ENCODE data around the gene DLGAP1.

DNA sequence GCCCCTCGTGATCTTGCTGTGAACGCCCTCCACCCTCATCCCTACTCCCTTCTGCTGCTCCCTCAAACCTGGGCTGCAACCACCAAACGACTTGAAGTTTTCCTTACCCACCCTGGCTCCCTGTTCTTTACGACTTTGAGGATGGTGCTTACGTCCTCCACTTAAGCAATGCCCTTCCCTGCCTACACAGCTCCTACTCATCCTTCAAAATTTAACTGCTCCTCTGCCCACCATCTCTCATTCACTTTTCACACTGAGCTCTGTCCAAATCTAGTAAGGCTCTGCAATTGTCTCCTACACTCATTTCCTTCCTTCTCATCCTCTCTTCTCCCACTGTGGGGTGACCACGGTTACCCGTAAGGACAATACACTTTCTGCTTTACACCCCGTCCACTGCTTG lies 554.1 kb downstream of the DLGAP1 start:
- no peak for TF ChIP-seq EZH2phosphoT487 (IDR thresholded peaks at IDR 0.05; ENCODE audit: borderline replicate concordance)
- TF ChIP-seq, protein P1, sequence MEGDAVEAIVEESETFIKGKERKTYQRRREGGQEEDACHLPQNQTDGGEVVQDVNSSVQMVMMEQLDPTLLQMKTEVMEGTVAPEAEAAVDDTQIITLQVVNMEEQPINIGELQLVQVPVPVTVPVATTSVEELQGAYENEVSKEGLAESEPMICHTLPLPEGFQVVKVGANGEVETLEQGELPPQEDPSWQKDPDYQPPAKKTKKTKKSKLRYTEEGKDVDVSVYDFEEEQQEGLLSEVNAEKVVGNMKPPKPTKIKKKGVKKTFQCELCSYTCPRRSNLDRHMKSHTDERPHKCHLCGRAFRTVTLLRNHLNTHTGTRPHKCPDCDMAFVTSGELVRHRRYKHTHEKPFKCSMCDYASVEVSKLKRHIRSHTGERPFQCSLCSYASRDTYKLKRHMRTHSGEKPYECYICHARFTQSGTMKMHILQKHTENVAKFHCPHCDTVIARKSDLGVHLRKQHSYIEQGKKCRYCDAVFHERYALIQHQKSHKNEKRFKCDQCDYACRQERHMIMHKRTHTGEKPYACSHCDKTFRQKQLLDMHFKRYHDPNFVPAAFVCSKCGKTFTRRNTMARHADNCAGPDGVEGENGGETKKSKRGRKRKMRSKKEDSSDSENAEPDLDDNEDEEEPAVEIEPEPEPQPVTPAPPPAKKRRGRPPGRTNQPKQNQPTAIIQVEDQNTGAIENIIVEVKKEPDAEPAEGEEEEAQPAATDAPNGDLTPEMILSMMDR (IDR thresholded peaks at IDR 0.05 in 2 of 3, conservative IDR thresholded peaks at IDR 0.05 in 1 of 3; ENCODE audit: borderline replicate concordance in 1 of 3, insufficient read depth in 1 of 3, low read depth in 2 of 3, low read length in 2 of 3) = no peak
- no peak for TF ChIP-seq POLR2AphosphoS5 (IDR thresholded peaks at IDR 0.05; ENCODE audit: low read depth, low read length)
- TF ChIP-seq POLR2A (IDR thresholded peaks at IDR 0.05; ENCODE audit: borderline replicate concordance, extremely low read depth, insufficient read depth, insufficient read length) = no peak
- TF ChIP-seq YY1 (IDR thresholded peaks at IDR 0.05; ENCODE audit: extremely low read depth, insufficient replicate concordance, low read depth, low read length) = no peak
- TF ChIP-seq TCF7L2 (IDR thresholded peaks at IDR 0.05; ENCODE audit: borderline replicate concordance, extremely low read depth, insufficient read depth, insufficient read length) = no peak
- TF ChIP-seq REST (IDR thresholded peaks at IDR 0.05; ENCODE audit: low read depth) = no peak
- TF ChIP-seq FOSL1 (IDR thresholded peaks at IDR 0.05; ENCODE audit: low read depth) = no peak
- no peak for TF ChIP-seq EZH2 (IDR thresholded peaks at IDR 0.05)
- TF ChIP-seq MAX (IDR thresholded peaks at IDR 0.05) = no peak
- no peak for TF ChIP-seq RAD21 (IDR thresholded peaks at IDR 0.05; ENCODE audit: low read depth)
- no peak for TF ChIP-seq ATF3 (IDR thresholded peaks at IDR 0.05)

Measured in HCT116 (cell line).